Kidney glomerular epithelial cell (primary cell): ENCODE results near the gene MED12L.

Experiments used
- DNase-seq: peaks from one replicate; lab custom pipeline; 2025; lab: John Stamatoyannopoulos, UW

MED12L gene

GRCh38 chr3:151410891-151411559, 325.6 kb downstream of the MED12L start:
- no peak for DNase-seq

GRCh38 chr3:151412989-151413388, 327.5 kb downstream of the MED12L start:
- no peak for DNase-seq

- DNase-seq = no peak
Observed at GRCh38 chr3:151415289-151415688, 329.8 kb downstream of the MED12L start.

GRCh38 chr3:151419806-151420205, 334.3 kb downstream of the MED12L start:
- no peak for DNase-seq

- no peak for DNase-seq
Observed at GRCh38 chr3:151421938-151422337, 336.5 kb downstream of the MED12L start.

GRCh38 chr3:151423091-151423490, 337.6 kb downstream of the MED12L start:
- no peak for DNase-seq

GRCh38 chr3:151425627-151426340, 340.3 kb downstream of the MED12L start:
- no peak for DNase-seq

- no peak for DNase-seq
Observed at GRCh38 chr3:151426341-151426657, 340.8 kb downstream of the MED12L start.

- DNase-seq = no peak
Observed at GRCh38 chr3:151428386-151428785, 342.9 kb downstream of the MED12L start.

GRCh38 chr3:151430821-151431484, 345.5 kb downstream of the MED12L start:
- no peak for DNase-seq

GRCh38 chr3:151431940-151432339, 346.5 kb downstream of the MED12L start:
- peak; percentile 28 for DNase-seq

- DNase-seq = no peak
Observed at GRCh38 chr3:151432616-151433372, 347.3 kb downstream of the MED12L start.

GRCh38 chr3:151434151-151434890, 348.9 kb downstream of the MED12L start:
- peak; percentile 77 for DNase-seq

- DNase-seq = no peak
Observed at GRCh38 chr3:151436675-151437446, 351.4 kb downstream of the MED12L start.

- DNase-seq = no peak
Observed at GRCh38 chr3:151437906-151438305, 352.4 kb downstream of the MED12L start.

- DNase-seq = peak; percentile 86
Observed at GRCh38 chr3:151439652-151440125, 354.2 kb downstream of the MED12L start.

- DNase-seq = no peak
Observed at GRCh38 chr3:151440940-151441339, 355.5 kb downstream of the MED12L start.

- peak; percentile 20 for DNase-seq
Observed at GRCh38 chr3:151443583-151443982, 358.1 kb downstream of the MED12L start.

GRCh38 chr3:151445273-151446001, 360.0 kb downstream of the MED12L start:
- DNase-seq = no peak

GRCh38 chr3:151446002-151446340, 360.5 kb downstream of the MED12L start:
- no peak for DNase-seq
